Naive B cell (primary cell): ENCODE results near the gene FAM32A. TPM values are rescaled to one million over a fixed set of nuclear protein-coding genes. Genes with fewer than 3 reads are reported as not detected.

Experiments used
- ATAC-seq, 2 donors: fragments of 150-1000 bp; cut with Tn5 transposase; 2 replicates each; pipeline ENCODE4 v1.10.0; 2021; ENCODE audit warnings: low read depth in 2 of 2, mild to moderate bottlenecking in 2 of 2, moderate library complexity in 2 of 2
- DNase-seq: peaks from one replicate; pipeline ENCODE4 v3.0.0; 2022
- H3K27ac Mint-ChIP-seq, 6 donors: one replicate each; pipeline ENCODE4 v1.8.0; 2020 to 2022; ENCODE audit warnings: mild to moderate bottlenecking in 6 of 6, mixed read lengths in 6 of 6, moderate library complexity in 5 of 6, inconsistent platforms in 2 of 6
- H3K27me3 Mint-ChIP-seq, 3 donors: one replicate each; pipeline ENCODE4 v1.8.0; 2021 to 2022; ENCODE audit warnings: mixed read lengths in 3 of 3, mild to moderate bottlenecking in 1 of 3
- H3K36me3 Mint-ChIP-seq, 2 donors: one replicate each; pipeline ENCODE4 v1.8.0; 2020 to 2022; ENCODE audit warnings: mixed read lengths in 2 of 2, inconsistent platforms in 1 of 2, mild to moderate bottlenecking in 1 of 2
- H3K4me1 Mint-ChIP-seq, 3 donors: one replicate each; pipeline ENCODE4 v1.8.0; 2020 to 2022; ENCODE audit warnings: mixed read lengths in 3 of 3, inconsistent platforms in 1 of 3, mild to moderate bottlenecking in 1 of 3, moderate library complexity in 1 of 3
- H3K4me3 Mint-ChIP-seq, 8 donors: one replicate each; pipeline ENCODE4 v1.8.0; 2020 to 2022; ENCODE audit warnings: mild to moderate bottlenecking in 8 of 8, mixed read lengths in 8 of 8, moderate library complexity in 8 of 8, inconsistent platforms in 2 of 8
- H3K9me3 Mint-ChIP-seq, 7 donors: one replicate each; pipeline ENCODE4 v1.8.0; 2020 to 2022; ENCODE audit warnings: mixed read lengths in 7 of 7, mild to moderate bottlenecking in 5 of 7, inconsistent platforms in 2 of 7, moderate library complexity in 1 of 7
- polyA plus RNA-seq, 6 donors: library from polyadenylated mRNA; unstranded; fragments of 300-500 nt; fragmentation: Illumina TruSeq; gene quantifications; one replicate each; pipeline ENCODE4 v1.2.3, GENCODE V29; 2021; ENCODE audit warnings: low read depth in 6 of 6

The FAM32A gene
- polyA plus RNA-seq, 6 donors from 2014 or later: 123 to 235 (median 155) TPM

DNA sequence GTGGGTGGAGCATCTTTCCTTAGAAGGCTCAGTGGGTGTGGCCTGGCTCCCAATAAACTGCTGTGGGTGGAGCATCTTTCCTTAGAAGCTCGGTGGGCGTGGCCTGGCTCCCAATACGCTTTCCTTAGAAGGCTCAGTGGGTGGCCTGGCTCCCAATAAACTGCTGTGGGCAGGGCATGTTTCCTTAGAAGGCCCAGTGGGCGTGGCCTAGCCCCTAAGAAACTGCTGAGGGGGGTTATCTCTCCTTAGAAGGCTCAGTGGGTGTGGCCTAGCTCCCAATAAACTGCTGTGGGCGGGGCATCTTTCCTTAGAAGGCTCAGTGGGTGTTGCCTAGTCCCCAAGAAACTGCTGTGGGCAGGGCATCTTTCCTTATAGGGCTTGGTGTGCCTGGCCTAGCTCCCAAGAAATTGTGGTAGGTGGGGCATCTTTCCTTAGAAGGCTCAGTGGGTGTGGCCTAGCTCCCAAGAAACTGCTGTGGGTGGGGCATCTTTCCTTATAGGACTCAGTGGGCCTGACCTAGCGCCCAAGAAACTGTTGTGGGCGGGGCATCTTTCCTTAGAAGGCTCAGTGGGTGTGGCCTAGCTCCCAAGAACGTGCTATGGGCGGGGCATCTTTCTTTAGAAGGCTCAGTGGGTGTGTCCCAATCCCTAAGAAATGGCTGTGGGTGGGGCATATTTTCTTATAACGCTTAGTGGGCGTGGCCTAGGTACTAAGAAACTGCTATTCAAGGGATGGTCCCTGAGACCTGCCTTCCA is 31.5 kb upstream of the FAM32A start:
- Mint-ChIP-seq H3K4me1 (peaks cover 24 to 52% (median 49%) of the 10 kb centered on the region in 3 donors), H3K36me3 (peaks cover 11 to 25% of the 10 kb centered on the region in 2 donors), H3K9me3 (no peaks in the 10 kb centered on the region), H3K27ac (peak overlapping the region in 5 of 6 donors; percentile 13 to 76 (median 63)), H3K27me3 (no peaks in the 10 kb centered on the region), H3K4me3 (peak overlapping the region in 1 of 8 donors; percentile 63)
- ATAC-seq (no peak), DNase-seq (no peak)

DNA sequence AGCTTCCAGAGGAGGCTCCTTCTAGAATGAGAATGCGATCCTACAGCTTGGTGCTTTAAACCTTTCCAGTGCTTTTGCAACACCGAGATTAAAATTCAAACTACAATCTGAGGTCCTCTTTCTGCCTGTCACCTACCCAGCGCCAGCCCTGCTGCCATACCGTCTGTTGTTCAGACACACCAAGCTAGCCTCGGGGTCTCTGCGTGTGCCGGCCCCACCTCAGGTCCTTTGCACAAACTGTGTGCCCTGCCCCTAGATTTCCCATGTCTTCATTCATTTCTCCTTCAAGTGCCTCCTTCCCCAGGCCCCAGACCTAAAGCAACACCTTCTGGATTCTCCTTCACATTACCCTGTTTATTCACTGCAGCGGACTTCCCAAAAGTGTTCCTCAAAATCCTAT is 30.7 kb upstream of the FAM32A start:
- H3K27me3 Mint-ChIP-seq: no peaks in the 10 kb centered on the region
- no peaks in the 10 kb centered on the region for H3K9me3 Mint-ChIP-seq
- DNase-seq: no peak
- H3K4me3 Mint-ChIP-seq: peak overlapping the region in 3 of 8 donors; percentile 37 to 63 (median 43)
- peaks cover 16 to 45% (median 41%) of the 10 kb centered on the region in 3 donors for H3K4me1 Mint-ChIP-seq
- peaks cover 11 to 25% of the 10 kb centered on the region in 2 donors for H3K36me3 Mint-ChIP-seq
- ATAC-seq: no peak
- peak overlapping the region in 3 of 6 donors; percentile 25 to 70 (median 63) for H3K27ac Mint-ChIP-seq

DNA sequence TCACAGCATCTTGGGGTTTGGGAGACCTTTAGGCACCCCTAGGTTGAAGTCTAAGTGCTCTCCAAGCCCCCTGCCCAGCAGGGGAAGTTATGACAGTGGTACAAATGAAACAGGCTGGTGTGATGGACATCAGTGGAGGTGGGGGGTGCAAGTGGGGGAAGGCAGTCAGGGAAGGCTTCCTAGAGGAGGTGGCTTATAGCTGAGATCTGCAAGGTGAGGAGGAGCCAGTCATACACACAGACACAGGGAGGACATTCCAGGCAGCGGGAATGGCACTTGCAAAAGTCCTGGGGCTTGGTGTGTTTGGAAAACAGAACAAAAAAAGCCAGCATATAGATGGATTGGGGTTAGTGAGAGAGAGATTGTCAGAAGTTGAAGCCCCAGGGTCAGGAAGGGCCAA is 30.1 kb upstream of the FAM32A start:
- DNase-seq (no peak), ATAC-seq (no peak)
- Mint-ChIP-seq H3K4me3 (peak overlapping the region in 5 of 8 donors; percentile 43 to 79 (median 62)), H3K27me3 (no peaks in the 10 kb centered on the region), H3K4me1 (peaks cover 15 to 40% (median 36%) of the 10 kb centered on the region in 3 donors), H3K36me3 (peaks cover 11 to 25% of the 10 kb centered on the region in 2 donors), H3K9me3 (no peaks in the 10 kb centered on the region), H3K27ac (peak overlapping the region in 5 of 6 donors; percentile 39 to 95 (median 70))

DNA sequence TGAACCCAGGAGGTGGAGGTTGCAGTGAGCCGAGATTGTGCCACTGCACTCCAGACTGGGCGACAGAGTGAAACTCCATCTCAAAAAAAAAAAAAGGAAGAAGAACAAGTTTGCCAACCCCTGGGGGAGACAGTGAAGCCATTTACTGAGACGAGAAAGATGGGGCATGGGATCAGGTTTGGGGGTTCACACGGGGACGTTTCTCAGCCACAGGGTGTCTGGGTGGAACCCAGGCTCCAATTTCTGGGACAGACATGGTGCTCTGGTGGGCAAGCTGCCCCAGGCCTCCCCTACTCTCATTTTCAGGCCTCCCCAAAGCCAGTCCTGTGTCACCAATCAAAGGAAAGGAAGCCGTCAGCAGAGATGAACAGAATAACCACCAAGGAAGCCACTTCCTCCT is 28.3 kb upstream of the FAM32A start:
- Mint-ChIP-seq H3K9me3 (no peaks in the 10 kb centered on the region), H3K27me3 (no peaks in the 10 kb centered on the region), H3K36me3 (peaks cover 11 to 25% of the 10 kb centered on the region in 2 donors), H3K27ac (peak overlapping the region in 3 of 6 donors; percentile 41 to 88 (median 50)), H3K4me1 (peaks cover 15 to 39% (median 34%) of the 10 kb centered on the region in 3 donors), H3K4me3 (no peak overlapping the region)
- no peak for DNase-seq
- no peak for ATAC-seq

DNA sequence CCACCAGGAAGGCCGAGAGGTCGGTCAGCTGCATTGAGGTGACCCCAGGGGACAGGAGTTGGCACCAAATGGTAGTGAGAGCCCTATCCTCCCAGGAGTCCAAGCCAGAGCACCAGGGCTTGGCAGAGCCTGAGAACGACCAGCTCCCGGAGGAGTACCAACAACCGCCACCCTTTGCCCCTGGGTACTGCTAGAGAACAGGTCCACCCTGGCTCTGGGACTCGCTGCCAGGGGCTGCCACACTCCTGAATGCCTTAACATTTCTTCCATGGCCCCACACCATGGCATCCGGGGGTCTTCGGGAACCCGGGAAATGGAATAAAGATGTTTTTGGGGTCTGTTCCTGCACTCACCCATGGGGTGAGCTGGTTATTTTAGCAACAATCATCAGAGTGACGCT is 27.6 kb upstream of the FAM32A start:
- H3K4me1 Mint-ChIP-seq: peaks cover 15 to 39% (median 32%) of the 10 kb centered on the region in 3 donors
- DNase-seq (no peak), ATAC-seq (no peak)
- no peaks in the 10 kb centered on the region for H3K9me3 Mint-ChIP-seq
- peaks cover 11 to 25% of the 10 kb centered on the region in 2 donors for H3K36me3 Mint-ChIP-seq
- no peaks in the 10 kb centered on the region for H3K27me3 Mint-ChIP-seq
- H3K4me3 Mint-ChIP-seq: no peak overlapping the region
- peak overlapping the region in 3 of 6 donors; percentile 4 to 44 (median 41) for H3K27ac Mint-ChIP-seq

DNA sequence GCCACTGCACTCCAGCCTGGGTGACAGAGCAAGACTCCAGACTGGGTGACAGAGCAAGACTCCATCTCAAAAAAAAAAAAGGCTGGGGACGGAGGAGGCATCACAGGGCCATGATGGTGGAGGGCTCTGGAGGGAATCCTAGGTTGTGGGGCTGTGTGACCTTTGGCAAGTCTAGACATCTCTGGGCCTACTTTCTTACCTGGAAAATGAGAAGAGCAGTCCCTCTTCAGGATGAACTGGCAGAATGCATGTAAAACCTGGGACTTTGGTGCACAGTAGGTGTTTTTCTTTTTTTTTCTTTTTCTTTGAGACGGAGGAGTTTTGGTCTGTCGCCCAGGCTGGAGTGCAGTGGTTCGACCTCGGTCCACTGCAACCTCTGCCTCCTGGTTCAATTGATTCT is 25.6 kb upstream of the FAM32A start:
- H3K9me3 Mint-ChIP-seq: no peaks in the 10 kb centered on the region
- H3K36me3 Mint-ChIP-seq: peaks cover 8 to 21% of the 10 kb centered on the region in 2 donors
- peaks cover 12 to 26% (median 13%) of the 10 kb centered on the region in 3 donors for H3K4me1 Mint-ChIP-seq
- no peaks in the 10 kb centered on the region for H3K27me3 Mint-ChIP-seq
- peak overlapping the region in 3 of 6 donors; percentile 24 to 77 (median 52) for H3K27ac Mint-ChIP-seq
- ATAC-seq (no peak), DNase-seq (no peak)
- no peak overlapping the region for H3K4me3 Mint-ChIP-seq

DNA sequence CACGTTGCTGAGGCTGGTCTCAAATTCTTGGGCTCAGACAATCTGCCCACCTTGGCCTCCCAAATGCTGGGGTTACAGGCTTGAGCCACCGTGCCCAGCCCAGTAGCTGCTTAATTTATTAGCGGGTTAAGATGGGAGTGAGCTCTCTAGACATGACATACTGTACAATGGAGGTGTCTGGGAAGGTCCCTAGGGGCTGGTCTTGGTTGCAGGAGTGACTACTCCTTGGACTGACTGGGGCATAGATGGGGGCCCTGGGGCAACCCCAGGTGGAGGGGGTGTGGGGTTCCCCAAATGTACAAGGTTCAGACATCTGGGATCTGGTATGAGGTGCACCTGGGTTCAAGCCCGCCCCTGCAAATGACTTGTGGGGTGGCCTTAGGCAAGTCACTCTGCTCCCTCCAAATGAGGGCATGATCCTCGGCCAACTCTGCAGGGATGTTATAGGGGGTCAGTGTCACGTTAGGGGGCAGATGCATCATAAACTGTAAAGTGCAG is 24.7 kb upstream of the FAM32A start:
- no peak for ATAC-seq
- Mint-ChIP-seq H3K4me3 (no peak overlapping the region), H3K36me3 (peaks cover 0 to 13% of the 10 kb centered on the region in 2 donors), H3K9me3 (no peaks in the 10 kb centered on the region), H3K27me3 (no peaks in the 10 kb centered on the region), H3K4me1 (peaks cover 4 to 18% (median 4%) of the 10 kb centered on the region in 3 donors), H3K27ac (peak overlapping the region in 1 of 6 donors; percentile 69)
- no peak for DNase-seq

DNA sequence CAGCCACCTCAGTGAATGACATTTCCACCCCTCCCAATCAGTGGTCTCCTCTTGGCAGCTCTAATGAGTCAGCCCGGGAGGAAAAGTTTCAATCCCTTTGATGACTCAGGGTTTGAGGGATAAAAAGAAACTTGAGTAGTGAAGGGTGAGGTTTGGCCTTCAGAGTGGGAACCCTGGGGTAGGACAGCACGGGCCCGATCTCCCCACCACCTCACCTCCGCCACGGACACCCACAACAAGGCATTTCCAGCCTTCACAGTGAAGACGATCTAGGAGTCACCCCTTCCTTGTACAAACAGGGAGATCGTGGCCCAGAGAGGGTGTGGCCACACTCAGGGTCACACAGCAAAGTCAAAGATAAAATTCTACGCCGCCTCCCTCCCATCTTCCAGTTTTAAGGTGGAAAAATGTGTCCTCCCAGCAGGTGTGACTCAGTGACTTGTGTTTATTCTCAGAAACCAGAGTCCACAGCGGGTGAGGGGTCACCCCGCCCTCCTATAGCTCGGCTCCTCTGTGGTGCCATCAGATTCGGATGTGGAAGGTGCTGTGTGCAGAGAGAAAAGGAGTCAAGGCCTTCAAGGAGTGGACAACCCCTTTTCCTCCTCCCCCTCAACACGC is 24.2 kb upstream of the FAM32A start:
- no peaks in the 10 kb centered on the region for H3K27me3 Mint-ChIP-seq
- H3K4me1 Mint-ChIP-seq: peaks cover 0 to 12% (median 0%) of the 10 kb centered on the region in 3 donors
- no peak overlapping the region for H3K4me3 Mint-ChIP-seq
- no peak for ATAC-seq
- DNase-seq: no peak
- H3K36me3 Mint-ChIP-seq: peaks cover 0 to 8% of the 10 kb centered on the region in 2 donors
- H3K9me3 Mint-ChIP-seq: no peaks in the 10 kb centered on the region
- H3K27ac Mint-ChIP-seq: peak overlapping the region in 1 of 6 donors; percentile 34

DNA sequence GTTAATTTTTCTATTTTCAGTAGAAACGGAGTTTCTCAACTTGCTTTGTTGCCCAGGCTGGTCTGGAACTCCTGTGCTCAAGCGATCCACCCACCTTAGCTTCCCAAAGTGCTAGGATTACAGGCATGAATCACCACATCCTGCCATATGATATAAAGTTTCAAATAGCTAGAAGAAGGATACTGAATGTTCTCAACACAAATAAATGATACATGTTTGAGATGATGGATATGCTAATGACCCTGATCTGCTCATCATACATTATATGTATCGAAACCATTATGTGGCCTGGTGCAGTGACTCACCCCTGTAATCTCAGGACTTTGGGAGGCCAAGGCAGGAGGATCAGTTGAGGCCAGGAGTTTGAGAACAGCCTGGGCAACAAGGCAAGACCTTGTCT is 23.4 kb upstream of the FAM32A start:
- no peaks in the 10 kb centered on the region for H3K27me3 Mint-ChIP-seq
- ATAC-seq (no peak), DNase-seq (no peak)
- H3K27ac Mint-ChIP-seq: peak overlapping the region in 2 of 6 donors; percentile 47 to 63
- H3K4me1 Mint-ChIP-seq: peaks cover 0 to 8% (median 0%) of the 10 kb centered on the region in 3 donors
- no peak overlapping the region for H3K4me3 Mint-ChIP-seq
- H3K9me3 Mint-ChIP-seq: no peaks in the 10 kb centered on the region
- peaks cover 0 to 4% of the 10 kb centered on the region in 2 donors for H3K36me3 Mint-ChIP-seq

DNA sequence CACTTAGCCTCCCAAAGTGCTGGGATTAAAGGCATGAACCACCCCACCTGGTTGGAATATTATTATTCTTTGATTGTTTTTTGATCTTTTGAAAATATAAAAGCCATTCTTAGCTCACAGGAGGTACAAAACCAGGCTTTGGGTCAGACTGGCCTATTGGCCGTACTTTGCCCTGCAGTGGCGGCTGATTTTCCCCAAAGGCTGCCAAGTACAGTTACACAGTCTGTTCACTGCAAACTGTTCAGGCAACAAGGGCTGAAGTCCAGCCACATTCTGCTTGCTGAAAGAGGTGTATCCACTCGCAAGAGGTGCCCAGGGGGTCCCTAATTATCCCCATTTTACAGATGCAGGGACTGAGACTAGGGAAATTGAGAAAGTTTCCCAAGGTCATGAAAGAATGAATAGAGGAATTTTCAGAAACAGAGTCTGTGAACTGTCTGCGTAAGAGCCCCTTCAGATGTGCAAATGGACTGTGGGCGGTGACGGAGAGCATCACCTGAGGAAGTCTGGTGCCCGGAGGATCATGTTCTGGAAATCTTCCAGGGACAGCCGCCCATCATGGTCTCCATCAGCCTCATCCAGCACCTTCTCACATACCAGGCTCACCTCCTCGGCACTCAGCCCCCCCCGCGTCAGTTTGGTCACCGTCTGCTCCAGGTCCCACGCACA is 20.9 kb upstream of the FAM32A start:
- Mint-ChIP-seq H3K27ac (no peak overlapping the region), H3K4me3 (no peak overlapping the region), H3K4me1 (peaks cover 15 to 22% (median 17%) of the 10 kb centered on the region in 3 donors), H3K27me3 (no peaks in the 10 kb centered on the region), H3K9me3 (peaks cover 0 to 2% (median 0%) of the 10 kb centered on the region in 7 donors), H3K36me3 (no peaks in the 10 kb centered on the region)
- DNase-seq (no peak), ATAC-seq (no peak)

DNA sequence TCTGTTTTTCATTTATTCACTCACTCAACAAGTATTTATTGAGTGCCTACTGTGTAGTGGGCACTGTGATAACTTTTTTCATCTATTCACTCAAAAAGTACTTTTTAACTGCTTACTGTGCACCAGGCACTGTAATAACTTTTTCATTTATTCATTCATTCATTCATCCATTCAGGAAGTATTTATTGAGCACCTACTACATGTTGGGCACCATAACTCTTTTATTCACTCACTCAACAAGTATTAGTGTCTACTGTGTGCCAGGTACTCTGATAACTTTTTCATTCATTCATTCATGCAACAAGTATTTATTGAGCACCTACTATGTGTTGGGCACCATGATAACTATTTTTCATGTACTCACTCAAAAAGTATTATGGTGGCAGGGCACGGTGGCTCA is 18.8 kb upstream of the FAM32A start:
- H3K36me3 Mint-ChIP-seq: no peaks in the 10 kb centered on the region
- no peaks in the 10 kb centered on the region for H3K27me3 Mint-ChIP-seq
- DNase-seq: no peak
- no peak overlapping the region for H3K4me3 Mint-ChIP-seq
- peaks cover 0 to 2% (median 0%) of the 10 kb centered on the region in 7 donors for H3K9me3 Mint-ChIP-seq
- H3K4me1 Mint-ChIP-seq: peaks cover 15 to 20% (median 17%) of the 10 kb centered on the region in 3 donors
- ATAC-seq: no peak
- H3K27ac Mint-ChIP-seq: no peak overlapping the region

DNA sequence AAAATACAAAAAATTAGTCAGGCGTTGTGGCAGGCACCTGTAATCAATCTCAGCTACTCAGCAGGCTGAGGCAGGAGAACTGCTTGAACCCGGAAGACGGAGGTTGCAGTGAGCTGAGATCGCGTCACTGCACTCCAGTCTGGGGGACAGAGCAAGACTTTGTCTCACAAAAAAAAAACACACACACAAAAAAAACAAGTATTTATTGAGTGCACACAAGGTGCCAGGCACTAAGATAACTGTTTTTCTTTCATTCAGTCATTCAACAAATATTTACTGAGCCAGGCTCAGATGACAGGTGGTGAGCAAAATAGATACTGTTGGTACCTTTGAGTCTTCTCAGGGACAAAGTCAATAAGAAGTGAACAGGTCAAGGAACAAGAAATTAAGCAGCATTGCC is 18.2 kb upstream of the FAM32A start:
- Mint-ChIP-seq H3K4me3 (peak overlapping the region in 1 of 8 donors; percentile 34), H3K27ac (peak overlapping the region in 1 of 6 donors; percentile 70), H3K4me1 (peaks cover 15 to 20% (median 17%) of the 10 kb centered on the region in 3 donors), H3K36me3 (no peaks in the 10 kb centered on the region), H3K27me3 (no peaks in the 10 kb centered on the region), H3K9me3 (peaks cover 0 to 2% (median 0%) of the 10 kb centered on the region in 7 donors)
- DNase-seq: no peak
- no peak for ATAC-seq

DNA sequence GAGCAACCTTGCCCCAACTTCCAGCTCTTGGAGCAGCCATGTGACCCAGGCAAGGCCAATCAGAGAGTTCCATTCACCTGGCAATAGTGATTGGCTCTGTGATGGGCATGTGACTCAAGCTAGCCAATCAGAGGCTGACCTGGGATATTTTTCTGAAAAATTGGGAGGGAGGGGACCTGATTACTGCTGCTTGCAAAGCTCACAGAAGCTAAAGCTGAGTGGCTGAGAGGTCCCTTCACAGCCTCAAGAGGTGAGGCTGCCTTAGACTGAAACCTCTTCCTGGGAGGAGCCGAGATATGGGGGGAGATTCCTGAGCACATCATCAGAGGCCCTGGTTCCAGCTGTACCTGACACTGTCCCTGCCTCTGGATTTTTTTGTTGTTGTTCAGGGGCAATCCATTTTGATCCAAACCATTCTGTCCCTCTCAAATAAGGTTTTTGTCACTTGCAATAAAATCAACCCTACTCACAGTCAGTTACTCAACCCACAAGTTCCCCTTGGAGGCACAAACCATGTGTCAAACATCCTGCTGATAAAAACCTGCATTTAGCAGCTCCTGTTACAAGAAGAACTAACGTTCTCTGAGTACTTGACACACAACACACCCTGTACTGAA is 16.6 kb upstream of the FAM32A start:
- Mint-ChIP-seq H3K9me3 (peaks cover 0 to 2% (median 0%) of the 10 kb centered on the region in 7 donors), H3K36me3 (no peaks in the 10 kb centered on the region), H3K4me1 (peaks cover 23 to 27% (median 25%) of the 10 kb centered on the region in 3 donors), H3K27ac (peak overlapping the region in 1 of 6 donors; percentile 49), H3K4me3 (peak overlapping the region in 2 of 8 donors; percentile 41 to 51), H3K27me3 (no peaks in the 10 kb centered on the region)
- peak; percentile 64 to 78 for ATAC-seq
- peak; percentile 20 for DNase-seq
